Activated T-helper 1 cell treated with anti-CD3 and anti-CD28 coated beads, Interleukin-12 subunit alpha, Interleukin-12 subunit beta, Interleukin-2, Interleukin-4 antibody, amounts not matched to agents 30 ng/mL and 10 ng/mL and 1 ng/mL, durations not matched to agents 14 hours and 24 hours and 36 hours (primary cell): Measurements from ENCODE around the gene OR5W2. TPM values are rescaled to one million over a fixed set of nuclear protein-coding genes. Genes with fewer than 3 reads are reported as not detected.

Experiments used
- total RNA-seq: library from RNA; stranded (reverse); gene quantifications from 2 replicates; pipeline ENCODE4 v1.2.3, GENCODE V29; 2022

The OR5W2 gene
- total RNA-seq, 1 donor from 2014 or later, result not detected

Other genes with a start within 250 kb of the OR5W2 start
- not detected in 2 replicates for gene OR5D13, start 141.1 kb downstream of the OR5W2 start, total RNA-seq
- gene OR5D14, start 119.0 kb downstream of the OR5W2 start, total RNA-seq, result not detected in 2 replicates
- not detected in 2 replicates for gene OR5L1, start 103.2 kb downstream of the OR5W2 start, total RNA-seq
- gene OR5D18, start 95.0 kb downstream of the OR5W2 start, total RNA-seq, result not detected in 2 replicates
- gene OR5L2, start 87.4 kb downstream of the OR5W2 start, total RNA-seq, result not detected in 2 replicates
- gene OR5D16, start 75.8 kb downstream of the OR5W2 start, total RNA-seq, result not detected in 2 replicates
- gene TRIM51, start 31.3 kb downstream of the OR5W2 start, total RNA-seq, result not detected in 2 replicates
- gene OR5I1, start 21.8 kb upstream of the OR5W2 start, total RNA-seq, result not detected in 2 replicates
- not detected in 2 replicates for gene OR10AG1, start 55.4 kb upstream of the OR5W2 start, total RNA-seq
- gene OR5F1, start 80.0 kb upstream of the OR5W2 start, total RNA-seq, result not detected in 2 replicates
- not detected in 2 replicates for gene OR5AS1, start 113.1 kb upstream of the OR5W2 start, total RNA-seq
- gene OR8I2, start 178.7 kb upstream of the OR5W2 start, total RNA-seq, result not detected in 2 replicates
- gene OR8H2, start 189.1 kb upstream of the OR5W2 start, total RNA-seq, result not detected in 2 replicates
- gene OR8H3, start 207.8 kb upstream of the OR5W2 start, total RNA-seq, result not detected in 2 replicates
- not detected in 2 replicates for gene OR8J3, start 225.6 kb upstream of the OR5W2 start, total RNA-seq
- not detected in 2 replicates for gene OR8K5, start 245.7 kb upstream of the OR5W2 start, total RNA-seq